T-helper 22 cell (primary cell): ENCODE results near the gene CHRM4.

Experiments
- DNase-seq: peaks from one replicate; pipeline ENCODE4 v3.0.0-alpha.2; 2020; ENCODE audit warnings: low read depth

Gene CHRM4

GRCh38 chr11:46391578-46392420 is at the start of gene CHRM4:
Gene CHRM4 (minus strand): TSS chr11:46391776. CDS start chr11:46386557, 5,219 bp downstream.
- no peak for DNase-seq

DNA sequence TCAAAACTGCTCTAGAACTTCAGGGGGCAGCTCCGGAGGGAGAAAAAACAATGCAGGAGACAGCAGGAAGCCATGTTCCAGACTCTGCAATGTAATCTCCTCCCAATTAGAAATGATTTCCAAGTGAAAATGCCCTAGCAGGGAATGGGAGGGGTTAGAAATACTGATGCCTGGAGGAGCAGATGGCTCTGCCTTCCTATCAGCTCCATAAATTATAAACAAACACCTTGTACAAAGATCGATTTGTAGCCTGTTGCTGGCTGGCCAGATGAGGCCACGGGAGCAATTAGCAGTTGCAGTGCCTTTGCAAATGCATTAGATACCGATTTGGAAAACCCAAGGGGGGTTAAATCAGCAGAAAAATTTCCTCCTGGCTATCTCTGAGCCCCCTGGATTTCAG is 46.6 kb upstream of the CHRM4 start:
- no peak for DNase-seq

DNA sequence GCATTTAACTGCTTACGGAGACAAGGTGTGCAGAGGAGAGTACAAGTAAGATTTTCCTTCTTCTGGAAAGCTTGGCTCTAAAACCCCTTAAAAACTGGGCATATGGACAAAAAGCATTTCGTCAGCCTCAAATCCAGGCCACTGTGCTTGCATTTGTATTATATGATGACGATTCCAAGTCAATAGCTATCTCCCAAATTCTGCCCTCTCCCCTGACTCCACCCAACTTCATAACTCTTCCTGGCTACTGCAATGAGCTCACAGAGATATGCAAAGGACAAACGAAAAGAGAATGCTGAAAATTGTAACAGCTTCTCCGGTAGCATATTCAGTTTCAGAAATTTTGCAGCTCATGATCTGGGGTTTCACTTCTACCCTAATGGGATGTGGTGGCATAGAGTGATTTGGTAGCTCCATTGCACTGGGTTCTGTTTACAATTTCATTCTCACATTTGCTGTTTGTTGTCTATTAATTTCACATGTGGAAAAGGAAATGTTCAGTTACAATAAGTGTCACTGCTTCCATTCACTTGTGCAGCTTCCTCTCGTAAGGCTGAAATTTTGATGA is 45.6 kb upstream of the CHRM4 start:
- DNase-seq, result no peak

DNA sequence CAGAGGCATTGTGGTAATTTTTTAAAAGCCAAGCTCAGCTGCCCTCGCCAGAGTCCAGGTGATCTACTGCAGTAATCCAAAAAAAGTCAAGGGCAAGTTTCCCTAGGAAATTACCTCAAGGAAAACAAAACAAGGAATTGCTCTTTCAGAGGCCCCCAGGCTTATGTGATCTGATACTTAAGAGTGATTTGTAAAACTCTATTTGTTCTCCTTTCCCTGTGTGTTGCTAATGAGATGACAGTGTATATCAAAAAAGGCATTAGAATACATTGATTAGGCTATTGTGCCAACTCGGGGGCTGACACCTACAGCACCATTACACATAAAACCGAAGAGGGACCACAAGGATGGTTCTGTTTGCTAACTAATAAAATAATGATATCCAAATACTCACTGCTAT is 44.5 kb upstream of the CHRM4 start:
- DNase-seq, result no peak

DNA sequence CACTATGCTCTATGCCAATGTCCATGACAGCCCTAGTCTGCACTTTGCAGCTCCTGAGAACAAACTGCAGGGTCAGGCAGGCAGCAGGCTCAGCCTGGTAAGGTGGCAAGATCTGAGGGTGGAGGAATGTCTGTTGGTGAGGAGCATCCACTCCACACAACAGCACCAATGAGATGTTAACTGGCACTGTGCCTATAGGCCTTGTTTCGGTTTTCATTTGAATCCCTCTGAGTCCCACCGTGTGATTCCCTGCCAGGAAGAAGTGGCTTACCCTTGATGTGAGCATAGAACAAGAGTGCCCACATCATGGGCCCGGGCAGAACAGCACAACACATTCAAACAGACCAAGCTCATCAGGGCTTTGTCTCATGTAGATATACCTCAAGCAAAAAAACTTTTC is 44.1 kb upstream of the CHRM4 start:
- DNase-seq, result no peak

DNA sequence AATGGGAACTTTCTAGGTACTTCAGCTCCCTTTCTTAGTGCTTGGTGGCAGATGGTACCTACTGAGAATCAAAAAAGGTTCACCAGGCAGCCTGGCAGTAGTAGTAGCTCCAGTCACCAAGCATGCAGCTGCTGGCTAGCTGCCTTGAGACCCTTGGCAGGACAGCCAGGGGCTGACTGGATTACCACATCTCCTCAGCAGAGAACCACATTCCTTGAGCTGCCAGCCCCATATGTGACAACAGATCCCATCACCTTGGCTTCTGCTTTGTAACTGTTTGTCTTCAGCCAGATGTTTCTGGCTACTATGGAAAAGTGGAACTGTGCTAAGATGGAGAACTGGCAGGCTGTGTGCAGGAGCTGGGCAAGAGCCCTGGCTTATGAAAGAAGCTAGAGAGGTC is 39.6 kb upstream of the CHRM4 start:
- no peak for DNase-seq

DNA sequence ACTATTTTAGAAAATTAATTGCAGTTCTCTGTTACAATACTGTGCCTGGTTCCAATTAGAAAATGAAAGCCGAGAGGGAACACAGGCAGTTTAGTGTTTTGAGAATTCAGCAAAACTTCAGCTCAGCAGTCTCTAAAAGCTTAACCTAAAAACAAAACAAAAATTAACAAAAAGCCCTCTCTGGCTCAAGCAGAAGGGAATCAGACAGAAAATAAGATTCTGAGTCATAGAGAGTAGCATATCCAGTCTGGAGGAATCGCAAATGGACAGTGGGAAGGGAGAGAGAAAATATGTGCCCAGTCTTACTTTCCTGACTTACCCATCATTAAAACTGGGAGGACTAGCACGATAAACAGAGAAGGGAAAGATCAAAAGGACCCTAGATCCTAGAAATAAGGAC is 38.1 kb upstream of the CHRM4 start:
- DNase-seq, result no peak

GRCh38 chr11:46427364-46427763 is 35.8 kb upstream of the CHRM4 start:
- DNase-seq, result no peak

DNA sequence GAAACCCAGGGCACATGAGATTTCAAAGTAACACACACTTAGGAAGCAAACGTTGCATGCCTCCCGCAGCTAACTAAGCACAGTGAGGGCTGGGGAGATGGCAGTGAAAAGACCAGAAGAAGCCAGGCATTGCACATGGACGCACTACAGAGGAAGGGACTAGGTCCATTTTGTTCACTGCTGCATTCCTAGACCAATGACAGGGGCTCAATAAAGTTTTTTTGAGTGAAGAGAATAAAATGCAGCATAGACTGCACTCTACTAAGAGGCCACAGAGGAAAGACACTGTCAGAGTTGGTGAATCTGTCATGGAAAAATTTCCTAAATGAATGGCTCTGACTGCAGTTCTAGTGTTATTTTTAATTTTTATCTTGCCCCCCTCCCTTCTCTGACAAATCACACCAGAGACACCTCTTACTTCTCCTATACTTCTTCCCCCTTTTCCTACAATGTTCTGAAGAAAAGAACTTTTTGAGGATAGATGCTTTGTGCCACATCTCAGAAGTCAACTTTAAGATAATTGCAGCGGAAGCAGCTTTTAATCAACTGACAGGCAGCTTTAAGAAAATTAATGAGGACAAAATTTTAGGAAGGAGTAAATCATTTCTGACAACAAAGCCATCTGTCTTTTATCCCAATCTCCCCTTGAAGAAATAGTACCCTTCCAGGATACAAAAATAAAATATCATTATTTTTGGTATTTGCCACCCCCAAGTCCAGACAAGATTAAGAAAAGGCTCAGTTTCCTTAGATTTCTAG is 34.8 kb upstream of the CHRM4 start:
- DNase-seq, result no peak

- no peak for DNase-seq
Observed at GRCh38 chr11:46422588-46422987, 31.0 kb upstream of the CHRM4 start.

GRCh38 chr11:46421257-46421880 is 29.8 kb upstream of the CHRM4 start:
- DNase-seq, result no peak

DNA sequence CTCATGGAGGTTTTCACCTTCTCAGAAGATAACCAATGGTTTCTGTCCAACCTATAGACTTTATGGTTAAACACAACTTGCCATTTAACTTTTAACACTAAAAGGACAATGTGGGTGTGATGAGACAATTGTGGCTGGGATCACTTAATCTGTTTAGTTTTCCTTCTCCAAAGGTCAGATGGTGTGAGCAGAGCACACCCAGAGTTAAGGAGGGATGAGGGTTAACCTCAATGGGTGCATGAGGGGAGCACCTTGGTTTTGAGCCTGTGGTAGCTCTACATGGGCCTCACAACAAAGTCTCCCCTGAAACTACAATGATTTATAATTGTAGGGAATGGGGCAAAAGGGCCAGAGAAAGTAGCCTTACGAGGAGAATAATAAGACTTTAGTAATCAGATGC is 28.9 kb upstream of the CHRM4 start:
- no peak for DNase-seq

GRCh38 chr11:46418751-46419150 is 27.2 kb upstream of the CHRM4 start:
- no peak for DNase-seq

- DNase-seq, result no peak
Observed at GRCh38 chr11:46417711-46418110, 26.1 kb upstream of the CHRM4 start.

- DNase-seq, result no peak
Observed at GRCh38 chr11:46414879-46415278, 23.3 kb upstream of the CHRM4 start.

DNA sequence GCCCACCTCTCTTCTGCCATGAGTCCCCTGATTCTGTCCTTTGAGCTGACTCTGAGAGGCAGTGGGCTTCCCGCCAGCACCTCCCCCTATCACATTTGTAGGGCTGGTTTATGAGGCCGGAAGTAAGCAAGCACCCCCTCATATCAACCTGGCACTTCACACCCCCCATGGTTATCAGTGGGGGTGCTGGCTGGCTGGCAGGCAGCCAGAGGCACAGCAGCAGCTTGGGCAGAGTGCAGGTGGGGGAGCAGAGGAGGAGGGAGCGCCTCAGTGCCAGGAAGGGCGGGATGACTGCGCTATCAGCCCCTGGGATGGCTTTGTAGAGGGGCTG is 22.9 kb upstream of the CHRM4 start:
- no peak for DNase-seq

- DNase-seq, result no peak
Observed at GRCh38 chr11:46413760-46414465, 22.3 kb upstream of the CHRM4 start.

DNA sequence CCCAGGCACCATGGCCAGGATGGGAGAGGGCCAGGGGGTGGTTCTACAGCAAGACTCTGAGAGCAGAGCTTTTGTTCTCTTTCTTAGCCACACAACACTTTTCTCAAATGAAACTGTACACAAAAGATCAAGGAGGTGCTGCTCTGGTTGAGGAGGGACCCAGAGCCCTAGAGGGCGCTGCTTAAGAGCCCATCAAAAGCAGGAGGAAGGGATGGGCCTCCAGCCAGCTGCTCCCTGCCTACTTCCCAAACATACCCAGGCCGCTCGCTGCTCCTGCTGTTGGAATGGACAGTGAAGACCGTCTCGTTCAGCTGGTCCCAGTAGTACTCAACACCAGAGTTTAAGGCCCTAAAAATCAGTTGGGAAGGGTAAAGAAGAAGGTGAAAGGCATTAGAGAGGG is 18.4 kb upstream of the CHRM4 start:
- DNase-seq, result no peak

- no peak for DNase-seq
Observed at GRCh38 chr11:46408407-46408986, 16.9 kb upstream of the CHRM4 start.

DNA sequence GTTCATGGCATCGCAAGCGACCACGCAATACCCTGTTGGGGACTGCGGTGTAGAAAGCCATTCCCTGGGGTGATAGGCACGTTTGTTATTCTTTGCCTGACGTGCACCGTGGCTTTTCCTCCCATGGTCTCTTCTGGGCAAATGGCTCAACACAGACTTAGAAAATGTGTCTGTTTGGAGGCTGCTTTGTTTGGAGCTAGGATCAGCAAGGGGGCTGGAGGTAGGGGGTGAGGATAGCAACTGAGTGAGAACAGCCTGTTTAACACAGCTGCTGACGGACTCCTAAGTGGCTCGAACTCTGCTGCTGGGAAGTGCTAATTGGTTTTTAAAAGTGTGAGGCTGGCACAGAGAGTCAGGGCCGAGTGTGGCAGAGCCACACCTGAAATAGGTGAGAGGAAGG is 16.1 kb upstream of the CHRM4 start:
- no peak for DNase-seq

DNA sequence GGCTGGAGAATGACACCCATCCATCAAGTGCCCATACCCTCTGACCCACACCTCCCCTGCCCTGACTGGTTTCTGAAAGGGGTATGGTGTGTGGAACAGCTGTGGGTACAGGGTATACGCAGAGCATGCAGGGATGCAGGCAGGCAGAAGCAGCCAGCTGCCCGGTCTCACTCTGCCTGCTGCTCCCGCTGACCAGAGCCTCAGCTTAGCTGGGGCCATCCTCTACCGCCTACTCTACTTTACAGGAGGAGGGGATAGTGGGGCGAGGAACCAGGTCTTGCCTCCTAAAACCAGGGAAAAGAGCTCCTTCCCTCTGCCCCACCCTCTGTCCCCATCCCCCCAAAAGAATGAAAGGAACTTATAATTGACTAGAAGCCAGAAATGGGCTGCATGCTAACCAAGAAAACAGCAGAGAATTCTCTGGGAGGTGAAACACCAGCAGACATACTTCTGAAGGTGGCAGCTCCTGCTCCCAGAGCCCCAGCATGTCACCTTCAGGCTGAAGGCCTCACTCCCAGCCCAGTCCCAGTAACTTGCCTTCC is 13.0 kb upstream of the CHRM4 start:
- no peak for DNase-seq
